Ascending aorta (tissue), 2 donors: Measurements from ENCODE around the gene NOL3. TPM values are rescaled to one million over a fixed set of nuclear protein-coding genes. Genes with fewer than 3 reads are reported as not detected.
"Not testable (repeated sequence)": the region's sequence is repeated elsewhere in the genome, so short reads cannot be mapped to it uniquely, and the experiment has no call there.

Source experiments
- DNase-seq, 2 donors: peaks; one replicate each; pipeline ENCODE4 v3.0.0-alpha.2; 2019; ENCODE audit warnings: low spot score in 2 of 2
- H3K27ac ChIP-seq, 2 donors: fragments of 200-600 bp; sonication (generic); one replicate each; pipeline ENCODE4 v1.5.1; 2016 to 2017; ENCODE audit warnings: mild to moderate bottlenecking in 1 of 2
- H3K27me3 ChIP-seq: fragments of 200-600 bp; sonication (generic); one replicate; pipeline ENCODE4 v1.5.1; 2017
- H3K36me3 ChIP-seq, 2 donors: fragments of 200-600 bp; sonication (generic); one replicate each; pipeline ENCODE4 v1.5.1; 2016
- H3K4me1 ChIP-seq, 2 donors: fragments of 200-600 bp; sonication (generic); one replicate each; pipeline ENCODE4 v1.5.1; 2016 to 2017; ENCODE audit warnings: mild to moderate bottlenecking in 1 of 2
- H3K4me3 ChIP-seq, 2 donors: fragments of 200-600 bp; sonication (generic); one replicate each; pipeline ENCODE4 v1.5.1; 2016 to 2017; ENCODE audit warnings: mild to moderate bottlenecking in 1 of 2
- H3K9me3 ChIP-seq, 2 donors: fragments of 200-600 bp; sonication (generic); one replicate each; pipeline ENCODE4 v1.5.1; 2016
- intact Hi-C: fragments of 100-400 bp; cut with DNase I; formaldehyde crosslinking; loops from one replicate; pipeline ENCODE4 v1.15.1; 2023
- total RNA-seq: library from RNA; depleted of rRNA; stranded (reverse); fragments of >200 nt; gene quantifications from one replicate; pipeline ENCODE4 v1.1.0, GENCODE V29; 2016
- TF ChIP-seq, protein P1 (sequence below), 3 experiments: fragments of 200-600 bp in 2 of 3; fragments of 450-650 bp in 1 of 3; sonication (generic) in 2 of 3; IDR thresholded peaks; one replicate each; pipeline ENCODE4 v1.5.1; 2016 to 2019; ENCODE audit warnings: antibody characterized with exemption in 3 of 3, mild to moderate bottlenecking in 1 of 3, moderate library complexity in 1 of 3

Gene NOL3
- total RNA-seq = 87.6 TPM

- no peaks in the 10 kb centered on the region for H3K27me3 ChIP-seq
- peak within 1 kb of the TSS; percentile 57 to 64 for H3K4me3 ChIP-seq
- peaks cover 20 to 34% of the 10 kb centered on the region in 2 donors for H3K4me1 ChIP-seq
- TF ChIP-seq, protein P1, sequence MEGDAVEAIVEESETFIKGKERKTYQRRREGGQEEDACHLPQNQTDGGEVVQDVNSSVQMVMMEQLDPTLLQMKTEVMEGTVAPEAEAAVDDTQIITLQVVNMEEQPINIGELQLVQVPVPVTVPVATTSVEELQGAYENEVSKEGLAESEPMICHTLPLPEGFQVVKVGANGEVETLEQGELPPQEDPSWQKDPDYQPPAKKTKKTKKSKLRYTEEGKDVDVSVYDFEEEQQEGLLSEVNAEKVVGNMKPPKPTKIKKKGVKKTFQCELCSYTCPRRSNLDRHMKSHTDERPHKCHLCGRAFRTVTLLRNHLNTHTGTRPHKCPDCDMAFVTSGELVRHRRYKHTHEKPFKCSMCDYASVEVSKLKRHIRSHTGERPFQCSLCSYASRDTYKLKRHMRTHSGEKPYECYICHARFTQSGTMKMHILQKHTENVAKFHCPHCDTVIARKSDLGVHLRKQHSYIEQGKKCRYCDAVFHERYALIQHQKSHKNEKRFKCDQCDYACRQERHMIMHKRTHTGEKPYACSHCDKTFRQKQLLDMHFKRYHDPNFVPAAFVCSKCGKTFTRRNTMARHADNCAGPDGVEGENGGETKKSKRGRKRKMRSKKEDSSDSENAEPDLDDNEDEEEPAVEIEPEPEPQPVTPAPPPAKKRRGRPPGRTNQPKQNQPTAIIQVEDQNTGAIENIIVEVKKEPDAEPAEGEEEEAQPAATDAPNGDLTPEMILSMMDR (IDR thresholded peaks at IDR 0.05) = no peak
- DNase-seq = peak; percentile 67 to 93
- H3K36me3 ChIP-seq = no peaks in the 10 kb centered on the region
- no peaks in the 10 kb centered on the region for H3K9me3 ChIP-seq
- intact Hi-C loops = no loop called here
- H3K27ac ChIP-seq = peak within 1 kb of the TSS; percentile 91 to 93
Measured at GRCh38 chr16:67170168-67170948, at the start of gene NOL3. TSS of gene NOL3 (plus strand) at chr16:67170538.

GRCh38 chr16:67122799-67123198 lies 47.5 kb upstream of the NOL3 start:
- H3K27me3 ChIP-seq, H3K27ac ChIP-seq, intact Hi-C loops, H3K9me3 ChIP-seq, DNase-seq, H3K4me3 ChIP-seq, H3K4me1 ChIP-seq: not testable (repeated sequence)
- H3K36me3 ChIP-seq = peaks cover 43 to 52% of the 10 kb centered on the region in 2 donors

DNA sequence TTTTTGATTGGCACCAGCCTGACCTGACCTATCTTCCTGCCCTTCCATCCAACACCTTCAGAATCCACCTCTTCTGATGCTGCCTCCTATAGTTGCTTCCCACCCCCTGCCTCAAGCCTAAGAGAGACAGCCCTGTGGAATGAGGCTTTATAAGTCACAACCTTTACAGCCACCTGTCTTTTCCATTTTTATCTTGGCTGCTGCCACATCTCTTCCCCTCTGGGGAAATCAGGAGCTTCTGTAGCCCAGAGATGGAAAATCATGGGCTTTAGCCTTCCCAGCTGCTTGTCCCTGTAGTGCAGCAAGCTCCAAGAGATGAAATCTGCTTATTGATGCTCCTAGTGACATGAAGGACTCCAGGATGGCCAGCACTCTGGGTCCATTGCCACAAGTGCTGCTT lies 41.9 kb upstream of the NOL3 start:
- peaks cover 50 to 56% of the 10 kb centered on the region in 2 donors for H3K36me3 ChIP-seq
- intact Hi-C loops = no loop called here
- no peak overlapping the region for H3K4me3 ChIP-seq
- no peak for DNase-seq
- TF ChIP-seq, protein P1 (IDR thresholded peaks at IDR 0.05) = no peak
- H3K9me3 ChIP-seq = no peaks in the 10 kb centered on the region
- no peak overlapping the region for H3K27ac ChIP-seq
- H3K27me3 ChIP-seq = no peaks in the 10 kb centered on the region
- H3K4me1 ChIP-seq = no peaks in the 10 kb centered on the region

GRCh38 chr16:67128887-67129286 lies 41.5 kb upstream of the NOL3 start:
- H3K27me3 ChIP-seq = no peaks in the 10 kb centered on the region
- H3K9me3 ChIP-seq = no peaks in the 10 kb centered on the region
- DNase-seq = no peak
- H3K4me3 ChIP-seq = no peak overlapping the region
- intact Hi-C loops = no loop called here
- TF ChIP-seq, protein P1 (IDR thresholded peaks at IDR 0.05) = no peak
- H3K36me3 ChIP-seq = peaks cover 46 to 58% of the 10 kb centered on the region in 2 donors
- H3K4me1 ChIP-seq = no peaks in the 10 kb centered on the region
- H3K27ac ChIP-seq = no peak overlapping the region

DNA sequence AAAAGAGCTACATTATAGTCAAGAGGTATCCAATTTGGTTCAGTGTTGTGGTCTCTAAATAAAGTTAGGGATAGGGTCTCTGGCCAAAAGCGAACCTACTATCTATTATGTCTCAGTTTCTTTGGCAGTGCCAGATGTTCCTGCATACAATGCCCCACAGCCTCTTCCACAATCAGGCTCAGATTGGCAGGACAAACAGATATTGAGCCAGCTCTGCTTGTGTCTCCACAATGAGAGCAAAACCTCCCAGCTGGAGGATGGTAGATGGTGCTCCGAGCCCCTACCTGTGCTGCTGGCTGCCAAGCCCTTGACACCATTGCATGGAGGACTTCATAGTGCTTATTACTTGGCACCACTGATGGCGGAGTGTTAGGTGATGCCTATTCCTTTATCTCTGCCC lies 40.9 kb upstream of the NOL3 start:
- intact Hi-C loops = no loop called here
- no peak for DNase-seq
- TF ChIP-seq, protein P1 (IDR thresholded peaks at IDR 0.05) = no peak
- H3K9me3 ChIP-seq = no peaks in the 10 kb centered on the region
- H3K27ac ChIP-seq = no peak overlapping the region
- no peaks in the 10 kb centered on the region for H3K4me1 ChIP-seq
- H3K27me3 ChIP-seq = no peaks in the 10 kb centered on the region
- H3K4me3 ChIP-seq = no peak overlapping the region
- peaks cover 46 to 58% of the 10 kb centered on the region in 2 donors for H3K36me3 ChIP-seq

GRCh38 chr16:67137605-67138004 lies 32.7 kb upstream of the NOL3 start:
- H3K27ac ChIP-seq = no peak overlapping the region
- no peaks in the 10 kb centered on the region for H3K27me3 ChIP-seq
- no peaks in the 10 kb centered on the region for H3K4me1 ChIP-seq
- no peaks in the 10 kb centered on the region for H3K9me3 ChIP-seq
- no peak overlapping the region for H3K4me3 ChIP-seq
- intact Hi-C loops = no loop called here
- peaks cover 81 to 90% of the 10 kb centered on the region in 2 donors for H3K36me3 ChIP-seq
- DNase-seq = no peak
- TF ChIP-seq, protein P1 (IDR thresholded peaks at IDR 0.05) = no peak
